HEK293T (cell line): ENCODE results near the gene CAMK1G.

Experiments used
- CTCF ChIA-PET: fragments of 350-600 bp; formaldehyde crosslinking; extraction: SDS; loops from one replicate; lab custom pipeline; 2021; ENCODE audit warnings: antibody characterized with exemption, inconsistent platforms; lab: Yijun Ruan, JAX
- POLR2A ChIA-PET: fragments of 350-600 bp; formaldehyde crosslinking; extraction: SDS; loops from one replicate; lab custom pipeline; 2020; ENCODE audit warnings: antibody characterized with exemption, inconsistent platforms; lab: Yijun Ruan, JAX
- DNase-seq: peaks from one replicate; pipeline ENCODE4 v3.0.0; 2012; ENCODE audit warnings: mixed read lengths; ENCODE audit errors: extremely low spot score
- ARNT ChIP-seq: fragments of 450-650 bp; IDR thresholded peaks from 2 replicates; pipeline ENCODE4 v1.6.1; 2017; ENCODE audit warnings: mild to moderate bottlenecking
- BHLHE40 ChIP-seq: fragments of 450-650 bp; IDR thresholded peaks from 2 replicates; pipeline ENCODE4 v1.6.1; 2016; ENCODE audit warnings: mild to moderate bottlenecking, moderate library complexity, borderline replicate concordance
- CTBP1 ChIP-seq: fragments of 450-650 bp; IDR thresholded peaks from 2 replicates; pipeline ENCODE4 v1.6.1; 2016; ENCODE audit warnings: borderline replicate concordance
- ELF4 ChIP-seq: fragments of 450-650 bp; IDR thresholded peaks from 2 replicates; pipeline ENCODE4 v1.6.1; 2017; ENCODE audit warnings: antibody characterized with exemption
- FOXA1 ChIP-seq: fragments of 450-650 bp; IDR thresholded peaks from 2 replicates; pipeline ENCODE4 v1.6.1; 2016; ENCODE audit warnings: mild to moderate bottlenecking
- FOXK2 ChIP-seq: fragments of 450-650 bp; IDR thresholded peaks from 2 replicates; pipeline ENCODE4 v1.6.1; 2016; ENCODE audit warnings: mild to moderate bottlenecking
- FOXM1 ChIP-seq: fragments of 450-650 bp; IDR thresholded peaks from 2 replicates; pipeline ENCODE4 v1.6.1; 2017; ENCODE audit warnings: mild to moderate bottlenecking, borderline replicate concordance
- HDGF ChIP-seq: fragments of 450-650 bp; IDR thresholded peaks from 2 replicates; pipeline ENCODE4 v1.6.1; 2017; ENCODE audit warnings: antibody characterized with exemption, borderline replicate concordance
- L3MBTL2 ChIP-seq: fragments of 450-650 bp; conservative IDR thresholded peaks from 2 replicates; pipeline ENCODE4 v1.6.1; 2016; ENCODE audit warnings: mild to moderate bottlenecking
- LEF1 ChIP-seq: fragments of 450-650 bp; IDR thresholded peaks from 2 replicates; pipeline ENCODE4 v1.6.1; 2017; ENCODE audit warnings: mild to moderate bottlenecking, borderline replicate concordance
- NFRKB ChIP-seq: fragments of 450-650 bp; IDR thresholded peaks from 2 replicates; pipeline ENCODE4 v1.6.1; 2016; ENCODE audit warnings: mild to moderate bottlenecking, moderate library complexity
- SP1 ChIP-seq: fragments of 450-650 bp; IDR thresholded peaks from 2 replicates; pipeline ENCODE4 v1.6.1; 2017
- SUZ12 ChIP-seq: fragments of 450-650 bp; IDR thresholded peaks from 2 replicates; pipeline ENCODE4 v1.6.1; 2016; ENCODE audit warnings: mild to moderate bottlenecking
- TARDBP ChIP-seq: fragments of 450-650 bp; IDR thresholded peaks from 2 replicates; pipeline ENCODE4 v1.6.1; 2016
- ZNF384 ChIP-seq: fragments of 450-650 bp; IDR thresholded peaks from 2 replicates; pipeline ENCODE4 v1.6.1; 2016
- TF ChIP-seq, protein P1 (sequence below): fragments of 450-650 bp; IDR thresholded peaks from 2 replicates; pipeline ENCODE4 v1.6.1; 2016

CAMK1G gene

GRCh38 chr1:209617755-209618154 is 34.2 kb downstream of the CAMK1G start:
- ChIA-PET CTCF (no interaction called here), POLR2A (no interaction called here)
- no peak for TF ChIP-seq SP1
- TF ChIP-seq FOXM1: no peak
- no peak for TF ChIP-seq ARNT
- TF ChIP-seq LEF1: no peak
- TF ChIP-seq CTBP1: no peak
- TF ChIP-seq L3MBTL2: no peak
- TF ChIP-seq SUZ12: no peak
- no peak for TF ChIP-seq HDGF
- TF ChIP-seq BHLHE40: no peak
- TF ChIP-seq TARDBP: no peak
- no peak for TF ChIP-seq ZNF384
- TF ChIP-seq, protein P1, sequence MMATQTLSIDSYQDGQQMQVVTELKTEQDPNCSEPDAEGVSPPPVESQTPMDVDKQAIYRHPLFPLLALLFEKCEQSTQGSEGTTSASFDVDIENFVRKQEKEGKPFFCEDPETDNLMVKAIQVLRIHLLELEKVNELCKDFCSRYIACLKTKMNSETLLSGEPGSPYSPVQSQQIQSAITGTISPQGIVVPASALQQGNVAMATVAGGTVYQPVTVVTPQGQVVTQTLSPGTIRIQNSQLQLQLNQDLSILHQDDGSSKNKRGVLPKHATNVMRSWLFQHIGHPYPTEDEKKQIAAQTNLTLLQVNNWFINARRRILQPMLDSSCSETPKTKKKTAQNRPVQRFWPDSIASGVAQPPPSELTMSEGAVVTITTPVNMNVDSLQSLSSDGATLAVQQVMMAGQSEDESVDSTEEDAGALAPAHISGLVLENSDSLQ: no peak
- TF ChIP-seq FOXK2: no peak
- no peak for TF ChIP-seq ELF4
- TF ChIP-seq NFRKB: no peak
- DNase-seq: no peak

- ChIA-PET CTCF (interaction anchor here (1.3 kb wide), 1 partner anchor 9 kb away, joined by 4 read pairs; no protein-coding TSS in a partner anchor), POLR2A (no interaction called here)
- TF ChIP-seq CTBP1: no peak
- no peak for TF ChIP-seq ARNT
- TF ChIP-seq, protein P1: no peak
- no peak for TF ChIP-seq ZNF384
- TF ChIP-seq FOXM1: no peak
- no peak for TF ChIP-seq FOXA1
- no peak for TF ChIP-seq FOXK2
- no peak for TF ChIP-seq TARDBP
- TF ChIP-seq SUZ12: no peak
- no peak for TF ChIP-seq NFRKB
- no peak for TF ChIP-seq L3MBTL2
- TF ChIP-seq LEF1: no peak
- no peak for TF ChIP-seq BHLHE40
- no peak for TF ChIP-seq SP1
- no peak for TF ChIP-seq ELF4
- TF ChIP-seq HDGF: no peak
- no peak for DNase-seq
These were observed 34.8 kb downstream of the CAMK1G start for GRCh38 chr1:209618291-209618690.

DNA sequence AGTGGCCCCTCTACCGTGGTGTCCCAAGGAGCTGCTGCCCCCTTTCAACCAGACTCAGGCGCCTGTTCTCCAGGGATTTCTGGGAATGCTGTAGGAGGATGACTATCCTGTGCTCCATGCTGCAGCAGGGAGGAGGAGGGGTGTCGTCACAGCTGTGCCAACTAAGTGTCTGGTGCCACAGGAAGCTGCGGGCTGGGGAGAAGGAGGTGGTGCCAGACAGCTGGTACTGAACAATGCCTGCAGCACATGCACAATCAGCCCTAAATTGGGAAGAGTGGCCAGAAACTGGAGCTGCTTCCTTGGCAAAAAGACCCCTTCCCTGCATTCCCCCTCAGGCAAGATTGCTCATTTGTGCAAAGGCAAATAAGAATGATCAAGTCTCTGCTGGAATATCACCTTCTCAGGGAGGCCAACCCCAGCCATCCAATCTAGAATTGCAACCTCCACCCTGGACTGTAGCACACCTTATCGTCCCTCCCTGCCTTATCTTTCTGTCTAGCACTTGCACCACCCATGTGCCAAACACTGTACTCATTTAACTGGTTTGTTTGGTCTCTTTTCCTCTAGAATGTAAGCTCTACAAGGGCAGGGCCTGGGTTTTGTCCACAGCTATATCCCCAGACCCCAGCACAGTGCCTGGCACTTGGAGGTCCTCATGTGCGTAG is 35.4 kb downstream of the CAMK1G start:
- no peak for DNase-seq
- POLR2A ChIA-PET: interaction anchor here (0.8 kb wide), 1 partner anchor 56 kb away, joined by 3 read pairs; the partner anchor contains the start of gene G0S2
- TF ChIP-seq NFRKB: no peak
- TF ChIP-seq CTBP1: no peak
- TF ChIP-seq, protein P1: no peak
- TF ChIP-seq TARDBP: no peak
- TF ChIP-seq SUZ12: no peak
- TF ChIP-seq LEF1: no peak
- no peak for TF ChIP-seq ARNT
- TF ChIP-seq L3MBTL2: no peak
- no peak for TF ChIP-seq ELF4
- TF ChIP-seq HDGF: no peak
- TF ChIP-seq ZNF384: no peak
- no peak for TF ChIP-seq SP1
- TF ChIP-seq BHLHE40: no peak
- TF ChIP-seq FOXK2: no peak
- TF ChIP-seq FOXM1: no peak
- no peak for TF ChIP-seq FOXA1
- CTCF ChIA-PET: interaction anchor here (1.3 kb wide), 1 partner anchor 9 kb away, joined by 4 read pairs; no protein-coding TSS in a partner anchor

- ChIA-PET POLR2A (interaction anchor here (0.8 kb wide), 1 partner anchor 55 kb away, joined by 3 read pairs; the partner anchor contains the start of gene G0S2), CTCF (no interaction called here)
- no peak for DNase-seq
- TF ChIP-seq L3MBTL2 (no peak), ZNF384 (no peak), FOXM1 (no peak), HDGF (no peak), FOXA1 (no peak), ELF4 (no peak), TARDBP (no peak), BHLHE40 (no peak), FOXK2 (no peak), ARNT (no peak), CTBP1 (no peak), LEF1 (no peak), NFRKB (no peak), SUZ12 (no peak)
- TF ChIP-seq, protein P1: no peak
These were observed 36.4 kb downstream of the CAMK1G start for GRCh38 chr1:209619696-209620486.
